SK-N-SH (cell line): ENCODE measurements around the gene ACSF3. TPM values are rescaled to one million over a fixed set of nuclear protein-coding genes. Genes with fewer than 3 reads are reported as not detected.
"Not testable (repeated sequence)": the region's sequence is repeated elsewhere in the genome, so short reads cannot be mapped to it uniquely, and the experiment has no call there.

Experiments
- CTCF ChIA-PET: fragments of 300-600, 350-600 bp; formaldehyde crosslinking; extraction: SDS; loops from one replicate; lab custom pipeline; 2021; lab: Yijun Ruan, JAX
- POLR2A ChIA-PET: fragments of 350-600 bp; sonication (Branson Sonifier 250); formaldehyde crosslinking; extraction: SDS; loops from one replicate; lab custom pipeline; 2020; ENCODE audit warnings: antibody characterized with exemption, inconsistent platforms; lab: Yijun Ruan, JAX
- DNase-seq: peaks from one replicate; pipeline ENCODE4 v3.0.0; 2012
- H2AFZ ChIP-seq: fragments of 200-600 bp; sonication (generic); 2 replicates; pipeline ENCODE4 v1.8.1; 2016; ENCODE audit warnings: antibody characterized with exemption, mild to moderate bottlenecking, low read depth
- H3F3A ChIP-seq: fragments of 200-600 bp; sonication (generic); replicated peaks from 2 replicates; pipeline ENCODE3; 2016; ENCODE audit warnings: antibody characterized with exemption, mild to moderate bottlenecking; ENCODE audit not compliant: insufficient read depth
- H3K27ac ChIP-seq, 2 experiments: fragments of 200-500 bp in 1 of 2; fragments of 200-600 bp in 1 of 2; sonication (Bioruptor generic) in 1 of 2; sonication (generic), shearing (Covaris generic) in 1 of 2; 2 replicates each; pipeline versions ENCODE4 v1.5.1 to v1.6.1; 2014 to 2016; ENCODE audit warnings: low read depth in 2 of 2, inconsistent platforms in 1 of 2, low read length in 1 of 2, mild to moderate bottlenecking in 1 of 2, mixed read lengths in 1 of 2
- H3K27me3 ChIP-seq: fragments of 200-600 bp; sonication (generic), shearing (Covaris generic); 2 replicates; pipeline ENCODE4 v1.6.1; 2016; ENCODE audit warnings: mixed run types; ENCODE audit not compliant: insufficient read depth
- H3K36me3 ChIP-seq, 2 experiments: fragments of 200-500 bp in 1 of 2; fragments of 200-600 bp in 1 of 2; sonication (Bioruptor generic) in 1 of 2; sonication (generic) in 1 of 2; replicated peaks in 1 of 2; 2 replicates each; pipeline versions ENCODE3 to v1.5.1; 2014 to 2016; ENCODE audit warnings: low read length in 1 of 2, mild to moderate bottlenecking in 1 of 2; ENCODE audit not compliant: insufficient read depth in 2 of 2, control insufficient read depth in 1 of 2
- H3K4me1 ChIP-seq, 2 experiments: fragments of 200-500 bp in 1 of 2; fragments of 200-600 bp in 1 of 2; sonication (Bioruptor generic) in 1 of 2; sonication (generic), shearing (Covaris generic) in 1 of 2; 2 replicates each; pipeline versions ENCODE4 v1.5.1 to v1.6.1; 2014 to 2016; ENCODE audit warnings: low read depth in 1 of 2, low read length in 1 of 2, mixed run types in 1 of 2; ENCODE audit not compliant: insufficient read depth in 2 of 2, control insufficient read depth in 1 of 2
- H3K4me2 ChIP-seq: fragments of 200-600 bp; sonication (generic), shearing (Covaris generic); 2 replicates; pipeline ENCODE4 v1.6.1; 2017; ENCODE audit warnings: mixed run types
- H3K4me3 ChIP-seq, 2 experiments: fragments of 200-500 bp in 1 of 2; fragments of 200-600 bp in 1 of 2; sonication (Bioruptor generic) in 1 of 2; sonication (generic), shearing (Covaris generic) in 1 of 2; 2 replicates each; pipeline versions ENCODE4 v1.5.1 to v1.8.1; 2014 to 2016; ENCODE audit warnings: low read depth in 2 of 2, inconsistent platforms in 1 of 2, low read length in 1 of 2, mild to moderate bottlenecking in 1 of 2, mixed read lengths in 1 of 2, moderate library complexity in 1 of 2
- H3K79me2 ChIP-seq: fragments of 200-600 bp; sonication (generic); 2 replicates; pipeline ENCODE4 v1.8.1; 2017; ENCODE audit warnings: mild to moderate bottlenecking; ENCODE audit not compliant: insufficient read depth
- H3K9ac ChIP-seq: fragments of 200-600 bp; sonication (generic); 2 replicates; pipeline ENCODE4 v1.6.1; 2017; ENCODE audit warnings: mixed run types
- H3K9me2 ChIP-seq: fragments of 200-600 bp; sonication (generic); 2 replicates; pipeline ENCODE4 v1.6.1; 2017; ENCODE audit warnings: mixed run types
- H3K9me3 ChIP-seq: fragments of 200-600 bp; sonication (generic); 2 replicates; pipeline ENCODE4 v1.6.1; 2017; ENCODE audit warnings: mixed run types, mild to moderate bottlenecking, moderate library complexity
- H4K20me1 ChIP-seq: fragments of 200-600 bp; sonication (generic); 2 replicates; pipeline ENCODE4 v1.6.1; 2017; ENCODE audit warnings: mild to moderate bottlenecking, mixed run types; ENCODE audit not compliant: insufficient read depth
- CHD2 ChIP-seq: fragments of 150-350 bp; IDR thresholded peaks from 2 replicates; pipeline ENCODE4 v1.6.1; 2018; ENCODE audit warnings: low read length; ENCODE audit not compliant: partially characterized antibody
- ELF1 ChIP-seq: IDR thresholded peaks from 2 replicates; pipeline ENCODE4 v1.4.0; 2012
- FOSL2 ChIP-seq: IDR thresholded peaks from 2 replicates; pipeline ENCODE4 v1.4.0; 2012; ENCODE audit warnings: low read depth, mild to moderate bottlenecking, moderate library complexity, borderline replicate concordance
- FOXJ3 ChIP-seq: sonication (generic); formaldehyde crosslinking; IDR thresholded peaks from 2 replicates; pipeline ENCODE4 v1.5.1; 2020; ENCODE audit warnings: mild to moderate bottlenecking, missing genetic modification reagents
- FOXM1 ChIP-seq: IDR thresholded peaks from 2 replicates; pipeline ENCODE4 v1.4.0; 2012; ENCODE audit warnings: low read depth, mild to moderate bottlenecking
- NFIC ChIP-seq: IDR thresholded peaks from 2 replicates; pipeline ENCODE4 v1.4.0; 2012; ENCODE audit warnings: borderline replicate concordance
- PBX3 ChIP-seq: IDR thresholded peaks from 2 replicates; pipeline ENCODE4; 2012
- RFX5 ChIP-seq: IDR thresholded peaks from 2 replicates; pipeline ENCODE4 v1.6.1; 2012; ENCODE audit warnings: mild to moderate bottlenecking, improper control_type of control experiment, low read length
- TCF12 ChIP-seq: IDR thresholded peaks from 2 replicates; pipeline ENCODE4 v1.4.0; 2012
- WGBS: methylation state at CpG from one replicate; pipeline ENCODE4 v1.1.6; 2017; ENCODE audit warnings: low lambda C conversion rate; 5-methylcytosine and 5-hydroxymethylcytosine counted together
- polyA plus RNA-seq, 3 experiments: library from polyadenylated mRNA; depleted of rRNA; stranded (reverse); fragments of >200 nt; gene quantifications; 2 replicates each; pipeline ENCODE4 v1.2.3, GENCODE V29; 2012
- TF ChIP-seq, protein P1 (sequence below): fragments of 150-350 bp; IDR thresholded peaks from 2 replicates; pipeline ENCODE4 v1.6.1; 2017; ENCODE audit warnings: antibody characterized with exemption, low read length, low read depth, borderline replicate concordance
- TF ChIP-seq, protein P2 (sequence below): IDR thresholded peaks from 2 replicates; pipeline ENCODE4 v1.4.0; 2012; ENCODE audit warnings: low read depth

The ACSF3 gene
- polyA plus RNA-seq, 1 of the 3 experiments (the other 2 are of a cell fraction), result 18.8 TPM

DNA sequence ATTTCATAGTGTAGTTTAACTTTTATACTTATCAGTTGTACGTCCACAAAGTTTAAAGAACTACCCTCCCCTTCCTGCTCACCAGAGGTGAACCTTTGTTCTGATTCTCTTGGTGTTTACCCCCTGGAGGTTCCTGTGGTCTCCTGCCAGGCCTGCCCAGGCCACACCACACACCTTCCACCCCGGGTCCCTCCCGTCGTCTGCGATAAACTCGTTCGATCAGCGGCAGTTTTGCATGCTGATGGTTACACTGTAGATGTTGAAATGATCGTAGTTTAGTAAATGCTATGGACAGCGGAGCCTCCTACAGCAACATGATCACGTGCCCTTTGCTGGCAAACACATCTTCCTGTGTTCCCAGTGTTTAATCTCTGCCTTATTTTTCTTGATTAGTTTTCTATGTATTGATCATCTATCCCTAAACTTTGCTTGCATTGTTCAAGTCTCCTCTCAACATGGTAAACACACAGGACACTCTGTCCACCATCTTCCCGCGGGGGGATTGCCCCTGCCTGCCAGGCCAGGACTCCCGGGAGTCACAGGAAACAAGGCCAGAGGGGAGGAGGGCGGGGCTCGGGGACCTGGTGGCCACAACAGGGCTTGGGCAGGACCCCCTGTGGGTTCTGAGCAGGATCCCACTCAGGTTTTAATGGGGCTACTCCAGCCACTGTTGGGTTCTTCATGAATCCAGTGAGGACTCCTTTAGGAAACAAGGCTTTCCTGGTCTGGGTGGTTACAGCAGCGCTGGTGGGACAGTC lies 2.8 kb upstream of the ACSF3 start:
- peaks cover 24% of the 10 kb centered on the region for H3K27me3 ChIP-seq
- DNase-seq, result no peak
- CTCF ChIA-PET, result no interaction called here
- H3K9ac ChIP-seq, result no peak overlapping the region
- H3K9me3 ChIP-seq, result no peaks in the 10 kb centered on the region
- TF ChIP-seq ELF1, result no peak
- no peak for TF ChIP-seq PBX3
- TF ChIP-seq, protein P1, sequence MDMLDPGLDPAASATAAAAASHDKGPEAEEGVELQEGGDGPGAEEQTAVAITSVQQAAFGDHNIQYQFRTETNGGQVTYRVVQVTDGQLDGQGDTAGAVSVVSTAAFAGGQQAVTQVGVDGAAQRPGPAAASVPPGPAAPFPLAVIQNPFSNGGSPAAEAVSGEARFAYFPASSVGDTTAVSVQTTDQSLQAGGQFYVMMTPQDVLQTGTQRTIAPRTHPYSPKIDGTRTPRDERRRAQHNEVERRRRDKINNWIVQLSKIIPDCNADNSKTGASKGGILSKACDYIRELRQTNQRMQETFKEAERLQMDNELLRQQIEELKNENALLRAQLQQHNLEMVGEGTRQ, result no peak
- no peak for TF ChIP-seq FOXJ3 (CRISPR knock-in tag)
- no peak for TF ChIP-seq FOSL2
- TF ChIP-seq CHD2, result no peak
- TF ChIP-seq TCF12, result no peak
- TF ChIP-seq RFX5, result no peak
- no peak for TF ChIP-seq NFIC
- H2AFZ ChIP-seq, result no peak overlapping the region
- 54% methylated on average over 17 of the region's 17 CpGs for WGBS
- H4K20me1 ChIP-seq, result no peaks in the 10 kb centered on the region
- no peak overlapping the region for H3K4me2 ChIP-seq
- H3K4me3 ChIP-seq, result no peak overlapping the region
- H3K9me2 ChIP-seq, result no peaks in the 10 kb centered on the region
- H3K4me1 ChIP-seq, result peaks cover 7 to 10% of the 10 kb centered on the region in 2 experiments; a peak in 2 of 4 replicates
- H3K36me3 ChIP-seq, result no peaks in the 10 kb centered on the region
- peaks cover 22% of the 10 kb centered on the region for H3K79me2 ChIP-seq
- H3K27ac ChIP-seq, result no peak overlapping the region
- POLR2A ChIA-PET, result no interaction called here
- H3F3A ChIP-seq, result no peaks in the 10 kb centered on the region

DNA sequence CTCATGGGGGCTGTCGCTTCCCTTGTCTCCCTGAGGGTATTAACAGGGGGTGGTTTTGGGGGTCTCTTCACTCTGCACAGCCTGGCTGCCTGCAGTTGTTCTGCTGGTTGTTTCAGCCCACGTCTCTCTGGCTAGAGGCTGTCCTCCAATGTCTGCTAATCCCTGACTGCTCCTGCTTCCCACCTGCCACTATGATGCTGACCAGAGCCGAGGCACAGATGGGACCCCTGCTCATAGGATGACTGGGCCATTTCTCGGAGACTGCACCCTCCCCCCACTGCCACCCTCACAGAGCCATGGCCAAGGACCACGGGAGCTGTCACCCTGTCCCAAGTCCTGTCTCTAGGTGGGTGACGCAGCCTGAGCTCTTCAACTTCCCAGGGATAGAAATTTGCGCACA lies 1.6 kb upstream of the ACSF3 start:
- peaks cover 21% of the 10 kb centered on the region for H3K27me3 ChIP-seq
- no peaks in the 10 kb centered on the region for H3F3A ChIP-seq
- no peaks in the 10 kb centered on the region for H4K20me1 ChIP-seq
- H3K4me3 ChIP-seq, result no peak overlapping the region
- H3K27ac ChIP-seq, result no peak overlapping the region
- no peaks in the 10 kb centered on the region for H3K9me3 ChIP-seq
- peaks cover 7 to 17% of the 10 kb centered on the region in 2 experiments; a peak in 2 of 4 replicates for H3K4me1 ChIP-seq
- H3K79me2 ChIP-seq, result peaks cover 32% of the 10 kb centered on the region
- H2AFZ ChIP-seq, result no peak overlapping the region
- H3K4me2 ChIP-seq, result no peak overlapping the region
- 4% methylated on average over 3 of the region's 7 CpGs for WGBS
- no peaks in the 10 kb centered on the region for H3K9me2 ChIP-seq
- H3K36me3 ChIP-seq, result no peaks in the 10 kb centered on the region
- H3K9ac ChIP-seq, result no peak overlapping the region
- ChIA-PET POLR2A (no interaction called here), CTCF (no interaction called here)
- TF ChIP-seq FOXM1, result no peak
- TF ChIP-seq, protein P2, sequence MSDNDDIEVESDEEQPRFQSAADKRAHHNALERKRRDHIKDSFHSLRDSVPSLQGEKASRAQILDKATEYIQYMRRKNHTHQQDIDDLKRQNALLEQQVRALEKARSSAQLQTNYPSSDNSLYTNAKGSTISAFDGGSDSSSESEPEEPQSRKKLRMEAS, result no peak
- DNase-seq, result no peak

DNA sequence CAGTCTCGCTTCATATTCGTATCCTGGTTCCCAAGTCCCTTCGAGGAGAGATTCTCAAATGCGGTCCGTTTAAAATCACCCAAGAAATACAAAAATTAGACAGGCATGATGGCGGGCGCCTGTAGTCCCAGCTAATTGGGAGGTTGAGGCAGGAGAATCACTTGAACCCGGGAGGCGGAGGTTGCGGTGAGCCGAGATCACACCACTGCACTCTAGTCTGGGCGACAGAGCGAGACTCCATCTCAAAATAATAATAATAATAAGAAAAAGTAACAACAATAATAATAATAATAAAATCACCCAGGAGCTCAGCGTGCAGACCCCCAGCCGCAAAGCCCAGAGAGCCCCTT lies 425 bp upstream of the ACSF3 start:
- not testable (repeated sequence) for H3K36me3 ChIP-seq, H3K9me2 ChIP-seq, H3F3A ChIP-seq, H4K20me1 ChIP-seq, DNase-seq, H3K27ac ChIP-seq, H3K9me3 ChIP-seq
- Histone ChIP-seq H3K4me2 (peak overlapping the region; percentile 69; the same call in 1 of the 2 replicates), H3K9ac (peak overlapping the region; percentile 84; the same call in 1 of the 2 replicates), H3K79me2 (peaks cover 42% of the 10 kb centered on the region), H2AFZ (peak overlapping the region; percentile 97), H3K4me3 (peak overlapping the region; percentile 84 to 87; a peak in 3 of 4 replicates), H3K4me1 (peaks cover 7 to 29% of the 10 kb centered on the region in 2 experiments; a peak in 2 of 4 replicates), H3K27me3 (peaks cover 18% of the 10 kb centered on the region)
- ChIA-PET POLR2A (interaction anchor here (0.7 to 1.3 kb wide), 6 partner anchors 9 to 367 kb away, joined by 3 to 4 read pairs (median 4); no protein-coding TSS in a partner anchor), CTCF (interaction anchor here (1.8 kb wide), 1 partner anchor 40 kb away, joined by 5 read pairs; no protein-coding TSS in a partner anchor)
- 55% methylated on average over 15 of the region's 15 CpGs for WGBS
